GM12878 (cell line): ENCODE data around the gene PKMYT1.

Experiments
- BHLHE40 ChIP-seq, 2 experiments: fragments of 450-650 bp in 1 of 2; IDR thresholded peaks; 2 replicates each; pipeline ENCODE4 v1.6.1; 2011 to 2017; ENCODE audit warnings: low read depth in 2 of 2, borderline replicate concordance in 1 of 2, improper control_type of control experiment in 1 of 2, low read length in 1 of 2, mild to moderate bottlenecking in 1 of 2
- CBX3 ChIP-seq: fragments of 200-600 bp; sonication (generic); IDR thresholded peaks from 2 replicates; pipeline ENCODE4 v1.6.1; 2016; ENCODE audit warnings: low read depth, borderline replicate concordance
- CHD2 ChIP-seq: IDR thresholded peaks from 2 replicates; pipeline ENCODE4 v1.6.1; 2011; ENCODE audit warnings: low read depth, low read length, improper control_type of control experiment, borderline replicate concordance
- EP300 ChIP-seq, 2 experiments: fragments of 150-350 bp in 1 of 2; IDR thresholded peaks; 2 replicates each; pipeline ENCODE4 v1.6.1; 2011 to 2012; ENCODE audit warnings: low read depth in 2 of 2, low read length in 2 of 2, borderline replicate concordance in 1 of 2, improper control_type of control experiment in 1 of 2, inconsistent platforms in 1 of 2; ENCODE audit not compliant: control insufficient read depth in 1 of 2
- KAT2A ChIP-seq: conservative IDR thresholded peaks from 2 replicates; pipeline ENCODE4 v1.6.1; 2011; ENCODE audit warnings: low read depth, low read length; ENCODE audit not compliant: control insufficient read depth
- PAX5 ChIP-seq: IDR thresholded peaks from 2 replicates; pipeline ENCODE4 v1.6.1; 2011; ENCODE audit warnings: low read depth, low read length, borderline replicate concordance
- RAD21 ChIP-seq: IDR thresholded peaks from 2 replicates; pipeline ENCODE4 v1.6.1; 2011; ENCODE audit warnings: mild to moderate bottlenecking, low read depth, low read length, moderate library complexity; ENCODE audit not compliant: insufficient read depth
- TCF12 ChIP-seq: IDR thresholded peaks from 2 replicates; pipeline ENCODE4 v1.6.1; 2011; ENCODE audit warnings: low read depth, mild to moderate bottlenecking, low read length
- TF ChIP-seq, protein P1 (sequence below): fragments of 450-650 bp; conservative IDR thresholded peaks from 2 replicates; pipeline ENCODE4 v1.6.1; 2017; ENCODE audit warnings: mild to moderate bottlenecking, moderate library complexity
- TF ChIP-seq, protein P2 (sequence below), 3 experiments: IDR thresholded peaks in 2 of 3; conservative IDR thresholded peaks in 1 of 3; 2 replicates each; pipeline ENCODE4 v1.5.1; 2011; ENCODE audit warnings: low read depth in 3 of 3, low read length in 3 of 3, mild to moderate bottlenecking in 3 of 3, control low read depth in 2 of 3, moderate library complexity in 2 of 3, inconsistent platforms in 1 of 3, mixed read lengths in 1 of 3; ENCODE audit not compliant: control insufficient read depth in 2 of 3, insufficient read depth in 1 of 3; ENCODE audit errors: extremely low read depth in 1 of 3
- TF ChIP-seq, protein P3 (sequence below): IDR thresholded peaks from 2 replicates; pipeline ENCODE4 v1.6.1; 2012; ENCODE audit warnings: low read length, inconsistent platforms

DNA sequence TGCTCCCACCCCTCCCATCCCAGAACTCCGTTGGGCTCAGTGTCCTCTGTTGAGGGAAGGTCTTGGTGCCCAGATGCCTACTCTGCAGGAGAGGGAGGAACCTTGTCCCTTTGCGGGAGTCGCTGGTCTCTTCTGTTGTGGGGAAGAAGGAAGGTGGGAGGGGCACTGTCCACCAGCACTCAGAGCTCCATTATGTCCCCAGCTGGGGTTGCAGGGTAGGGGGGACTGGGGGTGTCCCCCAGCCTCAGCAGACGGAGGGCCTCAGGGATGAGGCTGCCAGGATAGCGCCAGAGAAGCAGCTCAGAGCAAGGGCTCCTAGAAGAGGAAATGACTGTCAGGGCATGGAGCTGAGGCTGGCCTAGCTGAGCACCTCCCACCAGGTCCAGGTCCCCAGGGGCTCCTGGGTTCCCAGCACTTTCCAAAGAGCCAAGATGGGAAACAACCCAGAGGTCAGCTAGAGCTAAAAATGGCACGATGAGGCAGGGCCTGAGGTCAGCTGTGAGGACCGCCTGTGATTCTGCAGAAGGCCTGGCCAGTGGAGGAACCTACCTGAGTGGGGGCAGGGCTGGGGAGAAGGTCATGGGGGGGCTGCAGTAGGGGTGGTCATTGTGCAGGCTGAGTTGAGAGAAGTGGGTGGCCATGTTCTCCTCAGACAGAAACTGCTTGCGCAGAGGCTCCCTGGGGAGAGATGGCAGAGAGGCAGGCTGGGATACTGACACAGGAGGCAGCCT lies 42.6 kb upstream of the PKMYT1 start:
- TF ChIP-seq, protein P1, sequence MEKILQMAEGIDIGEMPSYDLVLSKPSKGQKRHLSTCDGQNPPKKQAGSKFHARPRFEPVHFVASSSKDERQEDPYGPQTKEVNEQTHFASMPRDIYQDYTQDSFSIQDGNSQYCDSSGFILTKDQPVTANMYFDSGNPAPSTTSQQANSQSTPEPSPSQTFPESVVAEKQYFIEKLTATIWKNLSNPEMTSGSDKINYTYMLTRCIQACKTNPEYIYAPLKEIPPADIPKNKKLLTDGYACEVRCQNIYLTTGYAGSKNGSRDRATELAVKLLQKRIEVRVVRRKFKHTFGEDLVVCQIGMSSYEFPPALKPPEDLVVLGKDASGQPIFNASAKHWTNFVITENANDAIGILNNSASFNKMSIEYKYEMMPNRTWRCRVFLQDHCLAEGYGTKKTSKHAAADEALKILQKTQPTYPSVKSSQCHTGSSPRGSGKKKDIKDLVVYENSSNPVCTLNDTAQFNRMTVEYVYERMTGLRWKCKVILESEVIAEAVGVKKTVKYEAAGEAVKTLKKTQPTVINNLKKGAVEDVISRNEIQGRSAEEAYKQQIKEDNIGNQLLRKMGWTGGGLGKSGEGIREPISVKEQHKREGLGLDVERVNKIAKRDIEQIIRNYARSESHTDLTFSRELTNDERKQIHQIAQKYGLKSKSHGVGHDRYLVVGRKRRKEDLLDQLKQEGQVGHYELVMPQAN = no peak
- TF ChIP-seq, protein P2, sequence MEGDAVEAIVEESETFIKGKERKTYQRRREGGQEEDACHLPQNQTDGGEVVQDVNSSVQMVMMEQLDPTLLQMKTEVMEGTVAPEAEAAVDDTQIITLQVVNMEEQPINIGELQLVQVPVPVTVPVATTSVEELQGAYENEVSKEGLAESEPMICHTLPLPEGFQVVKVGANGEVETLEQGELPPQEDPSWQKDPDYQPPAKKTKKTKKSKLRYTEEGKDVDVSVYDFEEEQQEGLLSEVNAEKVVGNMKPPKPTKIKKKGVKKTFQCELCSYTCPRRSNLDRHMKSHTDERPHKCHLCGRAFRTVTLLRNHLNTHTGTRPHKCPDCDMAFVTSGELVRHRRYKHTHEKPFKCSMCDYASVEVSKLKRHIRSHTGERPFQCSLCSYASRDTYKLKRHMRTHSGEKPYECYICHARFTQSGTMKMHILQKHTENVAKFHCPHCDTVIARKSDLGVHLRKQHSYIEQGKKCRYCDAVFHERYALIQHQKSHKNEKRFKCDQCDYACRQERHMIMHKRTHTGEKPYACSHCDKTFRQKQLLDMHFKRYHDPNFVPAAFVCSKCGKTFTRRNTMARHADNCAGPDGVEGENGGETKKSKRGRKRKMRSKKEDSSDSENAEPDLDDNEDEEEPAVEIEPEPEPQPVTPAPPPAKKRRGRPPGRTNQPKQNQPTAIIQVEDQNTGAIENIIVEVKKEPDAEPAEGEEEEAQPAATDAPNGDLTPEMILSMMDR (IDR thresholded peaks at IDR 0.05 in 2 of 3, conservative IDR thresholded peaks at IDR 0.05 in 1 of 3; ENCODE audit: control insufficient read depth in 2 of 3, extremely low read depth in 1 of 3, insufficient read depth in 1 of 3, low read depth in 3 of 3, low read length in 3 of 3) = no peak
- no peak for TF ChIP-seq RAD21
- no peak for TF ChIP-seq TCF12
- TF ChIP-seq EP300 (IDR thresholded peaks at IDR 0.05; ENCODE audit: borderline replicate concordance in 1 of 2, control insufficient read depth in 1 of 2, low read depth in 2 of 2, low read length in 2 of 2) = no peak
- no peak for TF ChIP-seq BHLHE40 (IDR thresholded peaks at IDR 0.05; ENCODE audit: borderline replicate concordance in 1 of 2, low read depth in 2 of 2, low read length in 1 of 2)
- no peak for TF ChIP-seq KAT2A
- TF ChIP-seq, protein P3, sequence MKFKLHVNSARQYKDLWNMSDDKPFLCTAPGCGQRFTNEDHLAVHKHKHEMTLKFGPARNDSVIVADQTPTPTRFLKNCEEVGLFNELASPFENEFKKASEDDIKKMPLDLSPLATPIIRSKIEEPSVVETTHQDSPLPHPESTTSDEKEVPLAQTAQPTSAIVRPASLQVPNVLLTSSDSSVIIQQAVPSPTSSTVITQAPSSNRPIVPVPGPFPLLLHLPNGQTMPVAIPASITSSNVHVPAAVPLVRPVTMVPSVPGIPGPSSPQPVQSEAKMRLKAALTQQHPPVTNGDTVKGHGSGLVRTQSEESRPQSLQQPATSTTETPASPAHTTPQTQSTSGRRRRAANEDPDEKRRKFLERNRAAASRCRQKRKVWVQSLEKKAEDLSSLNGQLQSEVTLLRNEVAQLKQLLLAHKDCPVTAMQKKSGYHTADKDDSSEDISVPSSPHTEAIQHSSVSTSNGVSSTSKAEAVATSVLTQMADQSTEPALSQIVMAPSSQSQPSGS = no peak
- no peak for TF ChIP-seq PAX5
- no peak for TF ChIP-seq CHD2
- TF ChIP-seq CBX3 = no peak
